AG10803 (cell line): Measurements from ENCODE around the gene PLA2G2F.

ENCODE experiments used
- DNase-seq: peaks from one replicate; pipeline ENCODE4 v3.0.0; 2010; ENCODE audit warnings: low read depth
- H3K4me3 ChIP-seq: 2 replicates; pipeline ENCODE4 v1.5.1; 2011; ENCODE audit warnings: mild to moderate bottlenecking, low read length, control low read depth
- CTCF ChIP-seq: conservative IDR thresholded peaks from 2 replicates; pipeline ENCODE4 v1.5.1; 2011; ENCODE audit warnings: mild to moderate bottlenecking, low read length, control low read depth, inconsistent platforms

PLA2G2F gene

DNA sequence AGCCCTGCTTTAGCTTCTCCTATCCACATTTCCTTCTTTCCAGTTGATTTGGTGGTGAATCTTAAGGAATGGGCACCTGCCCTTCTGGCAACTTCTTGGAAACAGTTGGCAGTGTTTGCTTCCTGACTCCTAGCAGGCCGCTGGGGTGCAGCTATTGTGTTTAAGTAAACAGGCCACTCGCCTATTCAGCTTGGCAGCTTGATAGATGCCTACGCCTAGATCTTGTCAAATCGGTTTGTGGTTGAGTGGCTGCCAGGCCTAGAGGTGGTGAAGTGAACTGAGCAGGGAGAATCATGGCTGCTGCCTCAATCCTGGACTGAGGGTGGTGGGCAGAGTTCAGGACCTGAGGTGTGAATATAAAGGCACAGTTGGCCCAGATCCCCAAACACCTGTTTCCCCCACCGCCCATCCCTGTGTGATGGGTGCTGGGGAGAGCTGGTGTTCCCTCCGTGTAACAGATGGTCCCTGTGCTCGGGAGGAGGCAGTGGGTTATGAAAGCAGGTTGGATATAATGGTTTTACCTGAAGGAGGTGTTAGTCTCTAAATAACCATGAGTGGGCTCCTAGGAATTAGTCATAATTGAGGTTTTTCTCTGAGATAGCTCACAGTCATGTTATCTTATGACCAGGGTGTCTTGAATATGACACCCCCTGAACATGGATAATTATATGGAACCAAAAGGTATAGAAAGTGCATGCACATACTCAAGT is 48.1 kb downstream of the PLA2G2F start:
- TF ChIP-seq CTCF = no peak
- H3K4me3 ChIP-seq = no peak overlapping the region
- DNase-seq = no peak

DNA sequence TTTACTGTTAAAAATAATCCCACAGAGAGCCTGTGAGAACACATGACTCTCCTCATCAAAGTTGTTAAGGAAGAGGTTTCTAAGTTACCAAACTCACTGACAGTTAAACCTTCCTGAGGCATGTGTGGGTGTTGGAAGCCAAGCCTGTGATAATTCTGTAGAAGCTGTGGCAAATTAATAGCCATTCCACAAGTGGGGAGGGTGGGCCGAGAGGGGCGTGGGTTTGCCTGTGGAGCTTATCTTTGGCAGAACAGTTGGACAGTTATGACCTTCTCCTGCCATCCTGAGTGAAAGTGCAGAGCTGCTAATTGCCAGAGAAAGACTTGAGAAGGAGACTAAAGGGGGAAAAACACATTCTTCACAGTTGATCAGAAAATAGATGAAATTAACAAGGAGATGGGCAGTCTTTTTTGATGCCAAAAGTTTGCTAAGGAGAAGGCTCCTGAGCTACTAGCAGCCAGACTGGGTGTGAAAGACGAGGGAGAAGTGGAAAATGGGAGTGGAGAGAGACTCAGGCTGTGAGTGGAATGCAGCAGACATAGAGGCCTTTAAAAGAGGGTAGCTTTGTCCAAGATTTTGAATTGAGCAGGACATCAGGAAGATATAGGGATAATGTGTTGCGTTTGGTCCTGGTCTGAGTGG is 48.8 kb downstream of the PLA2G2F start:
- no peak overlapping the region for H3K4me3 ChIP-seq
- TF ChIP-seq CTCF = no peak
- DNase-seq = no peak

DNA sequence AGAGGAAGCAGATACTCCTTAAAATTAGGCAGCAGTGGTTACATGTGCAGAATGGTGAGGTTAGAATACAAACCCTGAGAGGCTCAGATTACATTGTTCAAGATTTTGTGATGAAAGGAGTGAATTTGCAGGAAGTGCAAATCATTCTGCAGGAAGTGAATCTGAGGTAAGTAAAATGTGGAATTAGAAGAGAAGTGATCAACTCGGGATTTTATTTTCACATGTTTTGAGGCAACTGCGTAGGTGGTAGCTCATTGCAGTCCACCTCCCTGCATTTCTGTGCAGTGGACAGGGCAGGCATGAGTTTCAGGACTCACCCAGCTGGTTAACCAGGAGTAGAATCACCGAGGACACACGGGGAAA is 49.3 kb downstream of the PLA2G2F start:
- H3K4me3 ChIP-seq = no peak overlapping the region
- TF ChIP-seq CTCF = no peak
- DNase-seq = no peak

DNA sequence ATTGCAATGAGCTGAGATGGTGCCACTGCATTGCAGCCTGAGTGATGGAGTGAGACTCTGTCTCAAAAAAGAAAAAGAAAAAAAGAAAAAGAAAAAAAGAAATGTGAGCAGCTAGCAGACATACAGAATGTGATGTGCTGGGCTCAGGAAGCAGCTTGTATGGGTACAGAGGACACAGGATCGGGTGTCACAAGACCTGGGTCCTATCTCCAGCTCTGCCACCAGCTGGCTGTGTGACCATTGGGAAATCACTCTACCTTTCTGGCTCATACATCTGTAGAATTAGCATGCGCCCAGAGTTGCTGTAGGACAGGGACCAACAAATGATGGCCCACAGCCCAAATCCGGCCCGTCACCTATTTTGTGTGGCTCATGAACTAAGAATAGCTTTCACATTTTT is 50.5 kb downstream of the PLA2G2F start:
- no peak overlapping the region for H3K4me3 ChIP-seq
- no peak for DNase-seq
- no peak for TF ChIP-seq CTCF

GRCh38 chr1:20190256-20191160 is 51.4 kb downstream of the PLA2G2F start:
- H3K4me3 ChIP-seq = no peak overlapping the region
- DNase-seq = no peak
- no peak for TF ChIP-seq CTCF

- H3K4me3 ChIP-seq = no peak overlapping the region
- no peak for TF ChIP-seq CTCF
- DNase-seq = no peak
Observed at GRCh38 chr1:20191266-20191825, 52.2 kb downstream of the PLA2G2F start.
